Body of pancreas (tissue), 4 donors: ENCODE results near the gene ADAMTS17.
"Not testable (repeated sequence)": the region's sequence is repeated elsewhere in the genome, so short reads cannot be mapped to it uniquely, and the experiment has no call there.

Experiments used
- POLR2A ChIP-seq, 3 donors: fragments of 450-650 bp; IDR thresholded peaks; one replicate each; pipeline ENCODE4 v1.6.1; 2016; ENCODE audit warnings: antibody characterized with exemption in 3 of 3, mild to moderate bottlenecking in 2 of 3
- TF ChIP-seq, protein P1 (sequence below), 7 experiments: fragments of 450-650 bp in 4 of 7; fragments of 200-600 bp in 3 of 7; sonication (generic) in 3 of 7; IDR thresholded peaks; one replicate each; pipeline ENCODE4 v1.5.1; 2016 to 2019; ENCODE audit warnings: antibody characterized with exemption in 7 of 7

DNA sequence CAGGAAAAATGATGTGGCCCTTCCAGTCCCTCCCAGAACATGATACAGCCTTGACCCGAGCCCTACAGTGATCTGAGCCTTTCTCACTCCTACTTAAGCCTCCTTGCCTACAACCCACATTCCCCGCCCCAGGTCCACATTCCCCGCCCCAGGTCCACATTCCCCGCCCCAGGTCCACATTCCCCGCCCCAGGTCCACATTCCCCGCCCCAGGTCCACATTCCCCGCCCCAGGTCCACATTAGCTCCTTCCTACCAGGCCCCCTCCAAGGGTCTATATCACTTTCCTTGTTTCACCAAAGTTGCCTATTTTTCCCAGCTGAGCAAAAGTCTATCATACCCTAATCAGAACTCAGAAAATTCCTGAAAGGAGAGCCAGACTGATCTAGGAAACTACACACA lies 2.3 kb downstream of the ADAMTS17 start:
- TF ChIP-seq, protein P1, sequence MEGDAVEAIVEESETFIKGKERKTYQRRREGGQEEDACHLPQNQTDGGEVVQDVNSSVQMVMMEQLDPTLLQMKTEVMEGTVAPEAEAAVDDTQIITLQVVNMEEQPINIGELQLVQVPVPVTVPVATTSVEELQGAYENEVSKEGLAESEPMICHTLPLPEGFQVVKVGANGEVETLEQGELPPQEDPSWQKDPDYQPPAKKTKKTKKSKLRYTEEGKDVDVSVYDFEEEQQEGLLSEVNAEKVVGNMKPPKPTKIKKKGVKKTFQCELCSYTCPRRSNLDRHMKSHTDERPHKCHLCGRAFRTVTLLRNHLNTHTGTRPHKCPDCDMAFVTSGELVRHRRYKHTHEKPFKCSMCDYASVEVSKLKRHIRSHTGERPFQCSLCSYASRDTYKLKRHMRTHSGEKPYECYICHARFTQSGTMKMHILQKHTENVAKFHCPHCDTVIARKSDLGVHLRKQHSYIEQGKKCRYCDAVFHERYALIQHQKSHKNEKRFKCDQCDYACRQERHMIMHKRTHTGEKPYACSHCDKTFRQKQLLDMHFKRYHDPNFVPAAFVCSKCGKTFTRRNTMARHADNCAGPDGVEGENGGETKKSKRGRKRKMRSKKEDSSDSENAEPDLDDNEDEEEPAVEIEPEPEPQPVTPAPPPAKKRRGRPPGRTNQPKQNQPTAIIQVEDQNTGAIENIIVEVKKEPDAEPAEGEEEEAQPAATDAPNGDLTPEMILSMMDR (IDR thresholded peaks at IDR 0.05) = not testable (repeated sequence)
- TF ChIP-seq POLR2A (IDR thresholded peaks at IDR 0.05) = not testable (repeated sequence)
